GM08714 (cell line): Measurements from ENCODE around the gene ATP6V1G3.
"Not testable (repeated sequence)": the region's sequence is repeated elsewhere in the genome, so short reads cannot be mapped to it uniquely, and the experiment has no call there.

Experiments used
- H3K4me3 ChIP-seq: fragments of 200-500 bp; sonication (Bioruptor generic); 2 replicates; pipeline ENCODE4 v1.5.1; 2014; ENCODE audit warnings: mild to moderate bottlenecking, low read length, inconsistent platforms
- ZNF274 ChIP-seq: IDR thresholded peaks from 2 replicates; pipeline ENCODE4 v1.6.1; 2012; ENCODE audit warnings: mild to moderate bottlenecking, low read depth, low read length

Gene ATP6V1G3, protein sequence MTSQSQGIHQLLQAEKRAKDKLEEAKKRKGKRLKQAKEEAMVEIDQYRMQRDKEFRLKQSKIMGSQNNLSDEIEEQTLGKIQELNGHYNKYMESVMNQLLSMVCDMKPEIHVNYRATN

DNA sequence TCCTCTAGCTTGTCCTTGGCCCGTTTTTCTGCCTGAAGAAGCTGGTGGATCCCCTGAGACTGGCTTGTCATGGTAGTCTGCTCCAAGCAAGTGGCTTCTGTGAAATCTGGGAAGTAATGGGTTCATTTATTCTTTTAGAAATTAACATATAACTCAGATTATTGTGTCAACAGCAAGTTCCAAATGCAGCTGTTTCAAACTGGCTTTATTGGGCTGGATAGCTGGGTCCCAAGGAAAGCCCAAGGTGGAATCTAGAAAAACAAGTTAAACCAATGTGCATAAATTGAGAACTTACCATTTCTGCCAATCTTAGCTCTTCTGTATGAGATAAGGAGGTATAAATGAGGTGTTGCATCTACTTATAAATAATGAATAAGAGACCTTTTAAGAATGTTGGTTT lies at the start of gene ATP6V1G3:
TSS of gene ATP6V1G3 (minus strand) at position 101 of the 400 bp plus-strand sequence. CDS start at position 71, 30 bp downstream.
- no peak within 1 kb of the TSS for H3K4me3 ChIP-seq
- no peak for TF ChIP-seq ZNF274

DNA sequence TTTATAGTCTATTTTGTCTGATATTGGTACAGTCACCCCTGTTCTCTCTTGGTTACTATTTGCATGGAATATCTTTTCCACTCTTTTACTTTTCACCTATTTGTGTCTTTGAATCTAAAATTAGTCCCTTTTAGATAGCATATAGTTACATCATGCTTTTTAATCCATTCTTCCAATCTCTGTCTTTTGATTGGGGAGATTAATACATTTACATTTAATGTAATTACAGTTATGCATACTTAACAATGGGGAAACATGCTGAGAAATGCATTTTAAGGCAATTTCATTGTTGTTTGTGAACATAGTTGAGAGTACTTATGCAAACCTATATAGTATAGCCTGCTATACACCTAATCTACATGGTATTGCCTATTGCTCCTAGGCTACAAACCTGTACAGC lies 48.4 kb upstream of the ATP6V1G3 start:
- no peak for TF ChIP-seq ZNF274
- H3K4me3 ChIP-seq, result no peak overlapping the region

DNA sequence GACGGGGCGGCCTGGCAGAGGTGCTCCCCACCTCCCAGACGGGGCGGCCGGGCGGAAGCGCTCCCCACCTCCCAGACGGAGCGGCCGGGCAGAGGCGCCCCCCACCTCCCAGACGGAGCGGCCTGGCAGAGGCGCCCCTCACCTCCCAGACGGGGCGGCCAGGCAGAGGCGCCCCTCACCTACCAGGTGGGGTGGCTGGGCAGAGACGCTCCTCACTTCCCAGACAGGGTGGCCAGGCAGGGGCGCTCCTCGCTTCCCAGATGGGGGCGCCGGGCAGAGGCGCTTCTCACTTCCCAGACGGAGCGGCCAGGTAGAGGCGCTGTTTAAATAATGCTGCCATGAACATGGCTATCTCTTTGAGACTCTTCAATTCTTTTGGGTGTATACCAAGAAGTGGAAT lies 43.7 kb upstream of the ATP6V1G3 start:
- no peak for TF ChIP-seq ZNF274
- H3K4me3 ChIP-seq, result no peak overlapping the region

DNA sequence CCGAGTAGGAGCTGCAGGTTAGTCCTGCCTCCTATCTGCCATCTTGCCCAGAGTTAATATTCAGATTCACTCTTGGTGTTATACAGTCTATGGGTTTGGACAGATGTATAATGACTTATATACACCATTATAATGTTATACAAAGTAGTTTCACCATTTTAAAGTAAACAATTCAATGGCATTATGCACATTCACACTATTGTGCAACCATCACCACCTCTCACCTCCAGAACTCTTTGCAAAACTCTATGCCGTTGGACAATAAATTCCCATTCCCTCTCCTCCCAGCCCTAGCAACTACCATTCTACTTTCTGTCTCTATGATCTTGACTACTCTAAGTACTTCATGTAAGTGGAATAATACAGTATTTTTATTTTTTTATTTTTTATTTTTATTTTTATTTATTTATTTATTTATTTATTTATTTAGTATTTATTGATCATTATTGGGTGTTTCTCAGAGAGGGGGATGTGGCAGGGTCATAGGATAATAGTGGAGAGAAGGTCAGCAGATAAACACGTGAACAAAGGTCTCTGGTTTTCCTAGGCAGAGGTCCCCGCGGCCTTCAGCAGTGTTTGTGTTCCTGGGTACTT lies 42.8 kb upstream of the ATP6V1G3 start:
- H3K4me3 ChIP-seq, result not testable (repeated sequence)

DNA sequence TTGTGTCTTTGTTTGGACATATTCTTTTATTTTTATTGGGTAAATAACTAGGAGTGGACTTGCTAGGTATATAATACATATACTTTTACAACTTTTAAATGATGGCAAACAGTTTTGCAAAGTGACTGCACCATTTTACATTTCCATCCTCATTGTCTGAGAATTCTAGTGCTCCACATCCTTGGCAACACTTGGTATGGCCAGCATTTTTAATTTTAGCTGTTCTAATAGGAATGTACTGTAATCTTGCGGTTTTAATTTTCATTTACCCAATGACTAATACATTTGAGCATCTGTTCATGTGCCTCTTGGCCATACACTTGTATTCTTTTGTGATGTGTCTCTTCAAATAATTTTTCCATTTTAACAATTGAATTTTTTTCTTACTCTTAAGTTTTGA lies 37.0 kb upstream of the ATP6V1G3 start:
- H3K4me3 ChIP-seq, result no peak overlapping the region
- TF ChIP-seq ZNF274, result no peak

DNA sequence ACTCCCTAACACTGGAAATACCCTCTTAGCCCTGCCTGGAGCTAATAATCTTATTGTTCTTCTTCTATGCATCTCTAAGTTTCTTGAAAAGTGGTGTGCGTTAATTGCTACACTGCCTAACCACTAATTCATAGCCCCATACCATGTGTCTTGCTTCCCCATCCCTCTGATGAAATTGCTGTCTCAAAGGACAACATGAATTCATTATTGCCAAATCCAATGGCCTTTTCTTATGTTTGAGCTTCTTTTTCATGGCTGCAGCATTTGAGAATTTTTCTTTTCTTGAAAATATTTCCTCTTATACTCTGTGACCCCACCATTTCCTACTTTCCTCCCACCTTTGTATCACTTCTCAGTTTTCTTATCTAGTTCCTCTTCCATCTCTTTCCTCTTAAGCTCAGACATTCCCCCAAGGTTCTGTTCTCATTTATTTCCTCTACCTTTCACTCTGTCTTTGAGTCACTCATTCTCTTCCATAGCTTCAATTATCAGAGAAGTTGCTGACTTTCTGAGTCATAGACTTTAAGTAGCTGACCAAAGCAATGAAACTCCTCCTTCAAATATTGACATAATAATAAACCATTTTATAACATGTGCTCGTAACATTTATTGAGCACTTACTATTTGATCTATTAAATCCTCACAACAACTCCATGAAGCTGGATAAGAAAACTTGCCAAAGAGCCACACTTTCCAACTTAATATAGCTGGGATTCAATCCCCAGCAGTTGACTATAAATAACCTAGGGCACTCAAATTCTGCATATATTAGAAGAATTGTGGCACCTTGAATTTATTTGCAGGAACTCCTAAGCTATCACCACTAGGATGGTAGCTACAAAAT lies 35.5 kb upstream of the ATP6V1G3 start:
- no peak overlapping the region for H3K4me3 ChIP-seq
- no peak for TF ChIP-seq ZNF274

DNA sequence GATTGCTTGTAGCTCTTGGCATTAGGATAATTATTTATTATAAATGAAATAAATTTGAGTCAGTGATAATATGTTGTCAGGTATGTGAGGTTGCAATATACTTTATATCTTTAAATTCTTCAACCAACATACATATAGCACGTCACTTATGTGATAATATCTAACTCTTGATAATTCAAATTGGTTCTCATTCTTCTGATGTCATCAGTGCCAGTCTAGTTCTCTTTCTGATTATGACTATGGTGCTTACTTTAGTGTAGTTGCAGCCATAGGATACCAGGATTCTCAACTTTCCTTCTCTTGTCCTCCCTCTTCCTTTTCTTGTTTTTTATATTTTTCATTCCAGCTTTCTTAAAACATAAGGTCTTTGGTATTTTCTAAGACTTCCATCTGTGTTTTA lies 34.8 kb upstream of the ATP6V1G3 start:
- no peak overlapping the region for H3K4me3 ChIP-seq
- no peak for TF ChIP-seq ZNF274

DNA sequence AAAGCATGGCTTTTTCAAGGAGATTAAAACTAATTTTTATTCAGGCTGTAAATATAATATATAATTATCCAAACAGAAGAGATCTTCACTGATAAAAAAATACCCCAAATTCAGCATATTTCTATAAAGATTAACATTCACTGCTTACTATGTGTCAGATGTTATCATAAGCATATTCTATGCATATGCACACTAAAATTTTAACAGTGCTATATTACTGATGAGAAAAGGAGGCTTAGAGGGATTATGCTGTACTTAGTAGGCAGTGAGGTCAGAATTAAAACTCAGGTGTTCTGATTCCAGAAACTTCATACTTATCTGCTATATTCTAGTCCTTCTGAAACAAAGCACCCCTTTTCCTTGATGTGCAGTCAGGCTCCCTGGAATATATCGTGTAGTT lies 33.8 kb upstream of the ATP6V1G3 start:
- TF ChIP-seq ZNF274, result no peak
- H3K4me3 ChIP-seq, result no peak overlapping the region

DNA sequence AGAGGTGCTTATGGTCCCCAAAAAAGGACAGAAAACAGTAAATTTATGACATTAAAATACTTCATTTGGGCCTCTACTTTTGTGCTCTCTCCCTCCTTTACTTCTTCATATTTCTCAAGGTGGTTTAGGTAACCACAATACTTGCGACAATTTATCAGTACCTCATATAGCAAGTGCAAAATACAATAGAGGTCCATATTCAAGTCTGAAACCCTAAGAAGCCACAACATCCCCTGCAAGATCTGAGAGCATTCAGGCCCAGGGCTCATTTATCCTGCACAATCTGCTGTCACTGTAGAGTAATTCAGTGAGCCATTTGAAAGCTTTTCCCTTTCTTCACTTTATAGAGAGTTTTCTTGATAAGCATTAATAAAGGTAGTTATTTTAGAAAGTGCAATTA lies 24.2 kb upstream of the ATP6V1G3 start:
- no peak for TF ChIP-seq ZNF274

DNA sequence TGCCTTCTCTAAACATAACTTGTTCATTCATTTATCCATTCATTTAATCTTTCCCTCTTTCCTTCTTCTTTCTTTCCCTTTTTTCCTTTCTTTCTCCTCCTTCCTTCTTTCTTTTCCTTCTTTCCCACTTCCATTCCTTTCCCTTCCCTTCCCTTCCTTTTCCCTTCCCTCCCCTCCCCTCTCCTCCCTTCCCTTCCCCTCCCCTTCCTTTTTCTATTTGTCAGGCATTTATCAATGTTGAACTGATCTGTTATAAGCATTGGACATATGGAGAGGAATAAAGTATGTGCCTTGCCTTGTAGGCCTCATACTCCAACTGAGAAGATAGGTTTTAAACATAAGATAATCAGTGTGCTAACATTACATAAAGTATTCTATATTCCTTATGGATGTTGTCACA lies 23.7 kb upstream of the ATP6V1G3 start:
- no peak overlapping the region for H3K4me3 ChIP-seq
- no peak for TF ChIP-seq ZNF274

More for the DNA sequence above, 24.2 kb upstream of the ATP6V1G3 start:
- no peak overlapping the region for H3K4me3 ChIP-seq

DNA sequence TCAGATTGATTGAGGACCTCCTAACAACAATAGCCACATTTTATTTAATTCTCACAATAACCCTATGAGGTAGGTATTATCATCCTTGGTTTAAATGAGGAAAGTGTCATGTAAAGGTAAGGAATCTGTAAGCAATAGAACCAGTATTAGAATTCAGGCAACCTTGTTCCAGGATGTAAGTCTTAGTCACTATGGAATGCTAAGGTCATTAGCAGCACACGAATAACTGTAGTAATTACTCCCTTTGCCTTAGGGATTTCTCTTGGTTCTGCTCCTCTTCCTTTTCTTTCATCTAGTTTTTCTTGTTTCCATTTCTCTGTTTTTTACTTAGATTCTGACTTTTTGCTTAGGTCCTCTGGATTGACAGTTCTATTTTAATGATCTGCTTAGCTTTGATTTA lies 23.1 kb upstream of the ATP6V1G3 start:
- H3K4me3 ChIP-seq, result no peak overlapping the region
- TF ChIP-seq ZNF274, result no peak

DNA sequence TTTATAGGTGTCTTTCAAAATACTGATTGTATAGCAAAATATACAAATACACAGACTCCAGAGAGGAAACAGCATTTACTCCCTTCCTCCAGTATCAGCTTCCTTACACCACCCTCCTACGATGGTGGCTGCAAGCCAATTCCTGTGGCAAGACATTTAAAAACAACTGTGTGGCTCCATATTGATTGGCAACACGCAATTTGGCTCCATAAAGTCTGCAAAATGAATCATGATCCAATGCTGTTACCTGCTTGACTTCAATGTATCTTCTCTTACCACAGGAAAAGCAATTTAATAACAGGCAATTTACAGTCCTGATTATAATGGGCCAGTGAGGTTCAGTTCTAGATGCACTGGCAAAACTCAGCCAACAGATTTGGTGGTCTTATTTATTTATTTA lies 19.7 kb upstream of the ATP6V1G3 start:
- TF ChIP-seq ZNF274, result no peak
- no peak overlapping the region for H3K4me3 ChIP-seq

DNA sequence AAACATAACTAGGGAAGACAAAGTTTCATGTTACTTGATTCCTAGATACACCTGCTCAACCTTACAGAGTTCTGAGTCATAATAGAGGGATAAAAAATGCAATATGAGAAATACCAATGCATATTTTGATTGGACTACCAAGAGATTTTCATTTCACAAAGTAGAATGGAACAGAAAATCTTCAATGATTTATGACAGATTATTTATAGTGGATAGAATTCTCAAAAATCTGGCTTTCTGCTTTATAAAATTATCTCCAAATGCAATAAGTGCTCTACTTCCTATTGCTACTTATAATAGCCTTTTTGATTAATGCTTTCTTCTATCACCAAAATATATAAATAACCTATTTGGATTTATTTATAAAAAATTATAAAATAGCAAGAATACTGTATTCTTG lies 18.9 kb upstream of the ATP6V1G3 start:
- no peak overlapping the region for H3K4me3 ChIP-seq
- no peak for TF ChIP-seq ZNF274

DNA sequence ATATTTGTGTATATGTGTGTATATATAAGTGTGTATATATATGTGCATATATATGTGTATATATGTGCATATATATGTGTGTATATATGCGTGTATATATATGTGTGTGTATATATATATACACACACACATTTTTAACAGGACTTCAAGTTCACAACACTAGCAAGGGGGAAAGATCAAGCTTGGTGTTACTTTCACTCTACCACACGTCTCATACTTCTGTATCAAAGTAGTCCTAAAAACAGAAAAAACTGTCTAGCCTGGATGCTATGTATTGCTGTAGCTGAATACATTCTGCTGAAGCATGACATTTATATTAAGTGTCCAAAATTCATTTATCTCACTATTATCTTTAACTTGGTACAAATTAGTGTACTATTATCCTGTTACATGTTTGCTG lies 17.9 kb upstream of the ATP6V1G3 start:
- no peak for TF ChIP-seq ZNF274

DNA sequence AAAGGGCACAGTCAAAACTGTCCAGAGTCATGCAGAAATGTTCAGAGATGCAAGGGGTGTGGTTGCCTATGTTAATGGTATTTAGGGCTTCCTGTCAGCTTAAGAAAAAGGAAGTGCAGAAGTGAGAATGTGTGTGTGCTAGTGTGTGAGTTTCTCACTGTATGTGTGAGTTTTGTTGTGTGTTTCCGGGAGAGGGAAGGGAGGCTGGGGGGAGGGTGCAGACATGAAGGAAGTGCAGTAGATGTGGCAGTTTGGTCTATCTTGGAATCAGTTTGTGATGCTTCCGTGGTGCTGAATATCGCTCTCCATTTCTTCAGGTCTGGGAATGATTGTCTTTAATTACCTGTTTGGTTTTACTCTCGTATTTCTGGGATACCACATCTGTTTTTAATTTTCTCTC lies 16.5 kb upstream of the ATP6V1G3 start:
- no peak for TF ChIP-seq ZNF274

More for the DNA sequence above, 17.9 kb upstream of the ATP6V1G3 start:
- no peak overlapping the region for H3K4me3 ChIP-seq

More for the DNA sequence above, 16.5 kb upstream of the ATP6V1G3 start:
- no peak overlapping the region for H3K4me3 ChIP-seq
